ENCODE results near the gene GRWD1. TPM values are rescaled to one million over a fixed set of nuclear protein-coding genes. Genes with fewer than 3 reads are reported as not detected.

GRWD1 gene
- total and polyA plus RNA-seq, 2 of the 4 experiments (the other 2 are of a cell fraction) = 22.0 to 22.5 TPM

DNA sequence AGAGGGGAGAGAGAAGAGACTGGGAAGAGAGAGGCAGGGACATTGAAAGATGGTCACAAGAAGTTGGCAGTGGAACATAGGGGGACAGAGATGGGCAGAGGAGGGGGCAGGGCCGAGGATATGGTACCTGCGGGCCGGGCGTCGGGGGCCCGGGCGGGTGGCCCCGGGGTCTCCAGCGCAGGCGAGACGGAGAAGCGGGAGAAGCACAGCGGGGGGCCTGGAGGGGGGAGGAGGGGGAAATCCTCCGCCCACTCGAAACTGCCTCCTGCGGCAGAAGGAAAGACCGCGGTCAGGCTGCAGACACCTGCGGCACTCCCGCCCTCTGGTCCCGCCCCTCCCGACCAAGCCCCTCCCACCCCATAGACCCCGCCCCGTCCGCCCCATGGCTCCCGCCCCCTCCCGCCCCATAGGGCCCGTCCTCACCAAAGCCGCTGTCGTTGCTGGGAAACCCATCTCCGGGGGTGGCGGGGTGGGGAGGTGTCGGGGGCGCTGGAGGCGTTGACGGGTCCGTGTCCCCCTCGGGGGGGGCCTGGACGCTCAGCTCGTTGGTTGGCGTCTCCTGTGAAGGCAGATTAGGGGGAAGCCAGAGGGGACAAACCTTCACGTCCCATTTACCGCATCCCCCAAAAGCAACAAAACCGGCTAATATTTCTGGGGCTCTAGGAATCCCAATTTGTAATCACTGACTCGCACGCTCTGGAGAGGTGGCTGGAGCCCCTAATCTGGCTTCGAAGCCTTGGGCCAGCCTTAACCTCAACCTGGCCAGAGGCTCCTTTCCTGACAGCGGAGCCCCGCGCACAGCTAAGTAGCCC, 45.4 kb downstream of the GRWD1 start (continued):
- TF ChIP-seq NFE2L2 (IDR thresholded peaks at IDR 0.05; ENCODE audit: low read depth, low read length) (no peak), CEBPB (IDR thresholded peaks at IDR 0.05; ENCODE audit: low read depth, low read length) (no peak), FOS (IDR thresholded peaks at IDR 0.05; ENCODE audit: low read depth, low read length) (no peak), SMC3 (IDR thresholded peaks at IDR 0.05; ENCODE audit: low read depth, low read length) (no peak), MAFK (IDR thresholded peaks at IDR 0.05; ENCODE audit: low read depth, low read length) (no peak)

DNA sequence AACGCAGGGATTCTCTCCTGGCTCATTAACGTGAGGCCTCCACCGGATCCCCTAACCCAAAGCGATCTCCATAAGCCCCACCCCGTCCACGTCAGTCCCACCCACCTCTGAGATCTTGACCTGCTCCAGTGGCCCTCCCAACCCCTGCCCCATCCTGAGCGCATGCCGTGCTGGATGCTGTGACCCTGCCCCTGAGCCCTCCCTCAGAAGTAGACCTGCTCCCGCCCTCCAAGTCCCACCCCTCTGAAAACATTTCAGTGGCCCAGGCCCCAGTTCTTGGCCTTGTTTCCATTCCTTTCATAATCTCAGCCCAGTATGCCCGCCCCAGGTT, 46.0 kb downstream of the GRWD1 start:
- H3K36me3 ChIP-seq (ENCODE audit: control insufficient read depth, insufficient read depth, low read length) = no peaks in the 10 kb centered on the region
- no peak overlapping the region for H3K27ac ChIP-seq (ENCODE audit: insufficient read depth, low read length)
- no peak overlapping the region for H2BK20ac ChIP-seq (ENCODE audit: low read depth, low read length)
- H3K4ac ChIP-seq (ENCODE audit: low read depth, low read length) = no peak overlapping the region
- H3K9me3 ChIP-seq (ENCODE audit: control insufficient read depth, insufficient read depth, low read length) = no peaks in the 10 kb centered on the region
- H3K18ac ChIP-seq (ENCODE audit: low read depth, low read length) = no peak overlapping the region
- no peak overlapping the region for H2BK5ac ChIP-seq (ENCODE audit: low read depth, low read length, poor library complexity, severe bottlenecking)
- H4K8ac ChIP-seq (ENCODE audit: low read depth in 2 of 2, low read length in 2 of 2) = no peak overlapping the region; a peak in 1 of 4 replicates
- no peak overlapping the region for H2AK9ac ChIP-seq (replicated peaks; ENCODE audit: low read depth, low read length, poor library complexity)
- H4K5ac ChIP-seq (ENCODE audit: low read depth, low read length) = no peak overlapping the region
- no peak overlapping the region for H3K56ac ChIP-seq (ENCODE audit: extremely low read depth, insufficient read depth, low read length)
- dilution Hi-C loops (cut with HindIII; ENCODE audit: low sequenced_read_pairs, unreplicated experiment) (no loop called here), in situ Hi-C loops (cut with MboI; ENCODE audit: low sequenced_read_pairs) (no loop called here), intact Hi-C loops (cut with micrococcal nuclease) (no loop called here)
- H2BK15ac ChIP-seq (ENCODE audit: low read depth, low read length) = no peak overlapping the region
- peaks cover 12% of the 10 kb centered on the region for H3K4me1 ChIP-seq (ENCODE audit: control insufficient read depth, insufficient read depth, low read length)
- peaks cover 3% of the 10 kb centered on the region; the same call in 1 of the 2 replicates for H3K27me3 ChIP-seq (ENCODE audit: control insufficient read depth, insufficient read depth, low read length)
- no peaks in the 10 kb centered on the region for H4K20me1 ChIP-seq (ENCODE audit: insufficient read depth, low read length)
- peak overlapping the region; percentile 50 for H2AFZ ChIP-seq (replicated peaks; ENCODE audit: low read length, poor library complexity)
- POLR2A ChIA-PET (ENCODE audit: unreplicated experiment) = no interaction called here
- no peak for DNase-seq
- H2BK120ac ChIP-seq (ENCODE audit: low read depth, low read length) = no peak overlapping the region
- H3K4me3 ChIP-seq (ENCODE audit: insufficient read depth, low read depth, low read length) = no peak overlapping the region
- H3K14ac ChIP-seq (replicated peaks; ENCODE audit: low read depth, low read length) = no peak overlapping the region
- peaks cover 14% of the 10 kb centered on the region for H3K9me1 ChIP-seq (ENCODE audit: insufficient read depth, low read length)
- no peak overlapping the region for H2AK5ac ChIP-seq (ENCODE audit: low read depth, low read length)
- peaks cover 0 to 12% of the 10 kb centered on the region in 2 experiments; a peak in 1 of 4 replicates for H3K79me1 ChIP-seq (ENCODE audit: low read depth in 1 of 2, low read length in 2 of 2)
- CTCF ChIA-PET = no interaction called here
- no peak for ATAC-seq (ENCODE audit: low read depth)
- WGBS, 2 experiments (ENCODE audit: extremely low coverage in 2 of 2, insufficient read length in 1 of 2) = 44% methylated on average over 3 of the region's 10 CpGs; no CpG with 5 or more reads in 1 of the 2 experiments
- no peak overlapping the region for H4K91ac ChIP-seq (ENCODE audit: insufficient read depth, low read depth, low read length)
- H3K23ac ChIP-seq (ENCODE audit: low read depth, low read length) = no peak overlapping the region
- no TSS peak for BruUV-seq (replicated peaks)
- H3K9ac ChIP-seq (ENCODE audit: low read depth, low read length) = no peak overlapping the region
- no peak overlapping the region for H3K4me2 ChIP-seq (ENCODE audit: low read depth, low read length)
- no peak for TF ChIP-seq RAD21 (IDR thresholded peaks at IDR 0.05; ENCODE audit: low read length)
- TF ChIP-seq FOS (IDR thresholded peaks at IDR 0.05; ENCODE audit: low read depth, low read length) = no peak
- TF ChIP-seq, protein P1, sequence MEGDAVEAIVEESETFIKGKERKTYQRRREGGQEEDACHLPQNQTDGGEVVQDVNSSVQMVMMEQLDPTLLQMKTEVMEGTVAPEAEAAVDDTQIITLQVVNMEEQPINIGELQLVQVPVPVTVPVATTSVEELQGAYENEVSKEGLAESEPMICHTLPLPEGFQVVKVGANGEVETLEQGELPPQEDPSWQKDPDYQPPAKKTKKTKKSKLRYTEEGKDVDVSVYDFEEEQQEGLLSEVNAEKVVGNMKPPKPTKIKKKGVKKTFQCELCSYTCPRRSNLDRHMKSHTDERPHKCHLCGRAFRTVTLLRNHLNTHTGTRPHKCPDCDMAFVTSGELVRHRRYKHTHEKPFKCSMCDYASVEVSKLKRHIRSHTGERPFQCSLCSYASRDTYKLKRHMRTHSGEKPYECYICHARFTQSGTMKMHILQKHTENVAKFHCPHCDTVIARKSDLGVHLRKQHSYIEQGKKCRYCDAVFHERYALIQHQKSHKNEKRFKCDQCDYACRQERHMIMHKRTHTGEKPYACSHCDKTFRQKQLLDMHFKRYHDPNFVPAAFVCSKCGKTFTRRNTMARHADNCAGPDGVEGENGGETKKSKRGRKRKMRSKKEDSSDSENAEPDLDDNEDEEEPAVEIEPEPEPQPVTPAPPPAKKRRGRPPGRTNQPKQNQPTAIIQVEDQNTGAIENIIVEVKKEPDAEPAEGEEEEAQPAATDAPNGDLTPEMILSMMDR (conservative IDR thresholded peaks at IDR 0.05; ENCODE audit: low read depth, low read length) = no peak
- TF ChIP-seq CEBPB (IDR thresholded peaks at IDR 0.05; ENCODE audit: low read depth, low read length) = no peak
- no peak for TF ChIP-seq CHD1 (IDR thresholded peaks at IDR 0.05; ENCODE audit: low read depth, low read length)
- TF ChIP-seq MAZ (IDR thresholded peaks at IDR 0.05; ENCODE audit: borderline replicate concordance, low read depth, low read length) = no peak
- no peak for TF ChIP-seq MXI1 (IDR thresholded peaks at IDR 0.05; ENCODE audit: borderline replicate concordance, low read depth, low read length)
- no peak for TF ChIP-seq NFE2L2 (IDR thresholded peaks at IDR 0.05; ENCODE audit: low read depth, low read length)
- no peak for TF ChIP-seq RCOR1 (IDR thresholded peaks at IDR 0.05; ENCODE audit: insufficient replicate concordance, low read length)
- no peak for TF ChIP-seq BHLHE40 (IDR thresholded peaks at IDR 0.05; ENCODE audit: low read depth, low read length)
- TF ChIP-seq, protein P2, sequence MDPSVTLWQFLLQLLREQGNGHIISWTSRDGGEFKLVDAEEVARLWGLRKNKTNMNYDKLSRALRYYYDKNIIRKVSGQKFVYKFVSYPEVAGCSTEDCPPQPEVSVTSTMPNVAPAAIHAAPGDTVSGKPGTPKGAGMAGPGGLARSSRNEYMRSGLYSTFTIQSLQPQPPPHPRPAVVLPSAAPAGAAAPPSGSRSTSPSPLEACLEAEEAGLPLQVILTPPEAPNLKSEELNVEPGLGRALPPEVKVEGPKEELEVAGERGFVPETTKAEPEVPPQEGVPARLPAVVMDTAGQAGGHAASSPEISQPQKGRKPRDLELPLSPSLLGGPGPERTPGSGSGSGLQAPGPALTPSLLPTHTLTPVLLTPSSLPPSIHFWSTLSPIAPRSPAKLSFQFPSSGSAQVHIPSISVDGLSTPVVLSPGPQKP (IDR thresholded peaks at IDR 0.05; ENCODE audit: borderline replicate concordance, low read depth, low read length) = no peak
- TF ChIP-seq SMC3 (IDR thresholded peaks at IDR 0.05; ENCODE audit: low read depth, low read length) = no peak
- no peak for TF ChIP-seq RFX5 (IDR thresholded peaks at IDR 0.05; ENCODE audit: low read depth, low read length)
